Mucosa of descending colon (tissue), 3 donors: Measurements from ENCODE around the gene APOBEC3H. TPM values are rescaled to one million over a fixed set of nuclear protein-coding genes. Genes with fewer than 3 reads are reported as not detected.

ENCODE experiments used
- ATAC-seq: fragments of 200-7000 bp; cut with Tn5 transposase; one replicate; pipeline ENCODE4 v1.9.1; 2020; ENCODE audit warnings: mild to moderate bottlenecking, moderate library complexity
- DNase-seq, 3 donors: peaks; one replicate each; pipeline ENCODE4 v3.0.0-alpha.2; 2020
- H3K36me3 ChIP-seq: fragments of 200-600 bp; one replicate; pipeline ENCODE4 v1.8.0; 2021; ENCODE audit warnings: low read depth, mild to moderate bottlenecking
- H3K4me1 ChIP-seq: fragments of 200-600 bp; one replicate; pipeline ENCODE4 v1.8.0; 2021; ENCODE audit warnings: low read depth, mild to moderate bottlenecking
- H3K4me3 ChIP-seq: fragments of 200-600 bp; one replicate; pipeline ENCODE4 v1.8.0; 2021; ENCODE audit warnings: mild to moderate bottlenecking
- H3K9me3 ChIP-seq: fragments of 200-600 bp; one replicate; pipeline ENCODE4 v1.8.0; 2021; ENCODE audit warnings: mild to moderate bottlenecking
- intact Hi-C, 2 donors: fragments of 100-400 bp; cut with DNase I in 1 of 2; cut with micrococcal nuclease in 1 of 2; formaldehyde crosslinking; loops; one replicate each; pipeline versions ENCODE4 v1.11.0 to v1.11.1; 2022; cut with DNase I, micrococcal nuclease
- total RNA-seq, 3 donors: library from RNA; stranded (reverse); fragmentation: NEBNext Ultra II Directional in 2 of 3; extraction: Animal tissue kit (Norgen Biotek cat#: 25700) in 2 of 3; gene quantifications; one replicate each; pipeline versions ENCODE4 v1.2.1 to v1.2.4, GENCODE V29; 2021 to 2023
- TF ChIP-seq, protein P1 (sequence below): fragments of 200-600 bp; IDR thresholded peaks from one replicate; pipeline ENCODE4 v1.8.0; 2022; ENCODE audit warnings: antibody characterized with exemption, mild to moderate bottlenecking
- donor health status: DM: no; HTN: no; CAD: no; lungs with moderate emphysema.
- donor health status: DM: no; HTN: no; CAD: no.
- donor health status: DM: no; HTN: yes; CAD: no.

Gene APOBEC3H
- total RNA-seq, 3 donors from 2014 or later = 0.51 TPM; not detected in 2

- Histone ChIP-seq H3K4me3 (peak overlapping the region; percentile 63), H3K4me1 (peaks cover 2% of the 10 kb centered on the region)
These were observed 47.2 kb downstream of the APOBEC3H start for GRCh38 chr22:39144101-39144767.

DNA sequence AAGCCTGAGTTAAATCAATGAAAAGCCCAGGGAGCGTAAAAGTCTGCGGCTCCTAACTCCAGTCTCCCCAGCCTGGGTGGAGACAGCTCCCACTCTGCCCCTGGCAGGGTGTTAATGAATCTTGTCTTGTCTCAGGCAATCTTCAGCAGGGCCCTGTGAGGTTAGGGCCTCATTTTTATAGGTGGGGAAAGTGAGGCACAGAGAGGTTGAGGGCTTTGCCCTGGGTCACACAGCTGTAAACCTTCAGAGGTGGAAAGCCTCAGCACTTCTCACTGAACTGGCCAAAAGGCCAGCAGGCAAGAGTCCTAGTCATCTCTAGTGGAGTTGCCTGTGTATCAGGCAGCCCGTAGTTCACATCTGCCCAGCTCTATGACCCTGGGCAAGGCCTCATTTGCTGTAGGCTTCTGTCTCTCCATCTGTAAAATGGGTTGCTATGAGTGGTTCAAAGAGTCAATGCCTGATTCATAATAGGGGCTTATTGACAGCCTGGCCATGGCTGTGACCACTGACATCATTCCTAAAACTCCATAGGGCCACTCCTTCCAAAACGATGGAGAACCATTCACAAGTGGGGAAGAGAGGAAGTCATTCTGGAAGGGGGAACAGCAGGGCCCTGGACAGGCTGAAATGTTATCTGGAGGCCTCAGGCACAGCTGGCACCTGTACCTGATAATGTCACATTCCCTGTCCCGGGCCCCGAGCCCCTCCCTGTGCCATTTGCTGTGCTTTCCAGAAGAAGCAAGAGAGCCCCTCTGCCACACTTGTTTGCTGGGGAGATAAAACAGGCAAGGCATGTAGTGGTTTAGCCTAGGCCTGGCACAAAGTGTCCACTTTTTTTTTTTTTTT lies 49.4 kb downstream of the APOBEC3H start:
- Histone ChIP-seq H3K36me3 (no peaks in the 10 kb centered on the region), H3K4me1 (peaks cover 8% of the 10 kb centered on the region), H3K9me3 (no peaks in the 10 kb centered on the region), H3K4me3 (no peak overlapping the region)
- intact Hi-C loops = no loop called here
- ATAC-seq (no peak), DNase-seq (peak in 1 of 3 donors; percentile 38)
- TF ChIP-seq, protein P1, sequence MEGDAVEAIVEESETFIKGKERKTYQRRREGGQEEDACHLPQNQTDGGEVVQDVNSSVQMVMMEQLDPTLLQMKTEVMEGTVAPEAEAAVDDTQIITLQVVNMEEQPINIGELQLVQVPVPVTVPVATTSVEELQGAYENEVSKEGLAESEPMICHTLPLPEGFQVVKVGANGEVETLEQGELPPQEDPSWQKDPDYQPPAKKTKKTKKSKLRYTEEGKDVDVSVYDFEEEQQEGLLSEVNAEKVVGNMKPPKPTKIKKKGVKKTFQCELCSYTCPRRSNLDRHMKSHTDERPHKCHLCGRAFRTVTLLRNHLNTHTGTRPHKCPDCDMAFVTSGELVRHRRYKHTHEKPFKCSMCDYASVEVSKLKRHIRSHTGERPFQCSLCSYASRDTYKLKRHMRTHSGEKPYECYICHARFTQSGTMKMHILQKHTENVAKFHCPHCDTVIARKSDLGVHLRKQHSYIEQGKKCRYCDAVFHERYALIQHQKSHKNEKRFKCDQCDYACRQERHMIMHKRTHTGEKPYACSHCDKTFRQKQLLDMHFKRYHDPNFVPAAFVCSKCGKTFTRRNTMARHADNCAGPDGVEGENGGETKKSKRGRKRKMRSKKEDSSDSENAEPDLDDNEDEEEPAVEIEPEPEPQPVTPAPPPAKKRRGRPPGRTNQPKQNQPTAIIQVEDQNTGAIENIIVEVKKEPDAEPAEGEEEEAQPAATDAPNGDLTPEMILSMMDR = no peak

More at GRCh38 chr22:39144101-39144767, 47.2 kb downstream of the APOBEC3H start:
- TF ChIP-seq, protein P1 = no peak
- ATAC-seq (peak; percentile 51), DNase-seq (peak; percentile 67 to 81 (median 77))
- Histone ChIP-seq H3K9me3 (no peaks in the 10 kb centered on the region), H3K36me3 (no peaks in the 10 kb centered on the region)
- intact Hi-C loops = no loop called here

GRCh38 chr22:39147335-39148025 lies 50.4 kb downstream of the APOBEC3H start:
- Histone ChIP-seq H3K4me1 (peaks cover 8% of the 10 kb centered on the region), H3K4me3 (no peak overlapping the region), H3K9me3 (no peaks in the 10 kb centered on the region), H3K36me3 (no peaks in the 10 kb centered on the region)
- DNase-seq = peak in 1 of 3 donors; percentile 26
- no peak for ATAC-seq
- intact Hi-C loops = no loop called here
- TF ChIP-seq, protein P1 = no peak

GRCh38 chr22:39148026-39148726 lies 51.1 kb downstream of the APOBEC3H start:
- Histone ChIP-seq H3K4me1 (peaks cover 12% of the 10 kb centered on the region), H3K36me3 (no peaks in the 10 kb centered on the region), H3K9me3 (no peaks in the 10 kb centered on the region), H3K4me3 (no peak overlapping the region)
- intact Hi-C loops = no loop called here
- TF ChIP-seq, protein P1 = no peak
- ATAC-seq = no peak
- peak in 1 of 3 donors; percentile 24 for DNase-seq
